ENCODE data around the gene EPB41L3. TPM values are rescaled to one million over a fixed set of nuclear protein-coding genes. Genes with fewer than 3 reads are reported as not detected.

Gene EPB41L3
- total RNA-seq, 1 experiment from 2014 or later: 0.34 TPM

- no peak overlapping the region for H3K9ac ChIP-seq (ENCODE audit: low read length)
- TF ChIP-seq, protein P1, sequence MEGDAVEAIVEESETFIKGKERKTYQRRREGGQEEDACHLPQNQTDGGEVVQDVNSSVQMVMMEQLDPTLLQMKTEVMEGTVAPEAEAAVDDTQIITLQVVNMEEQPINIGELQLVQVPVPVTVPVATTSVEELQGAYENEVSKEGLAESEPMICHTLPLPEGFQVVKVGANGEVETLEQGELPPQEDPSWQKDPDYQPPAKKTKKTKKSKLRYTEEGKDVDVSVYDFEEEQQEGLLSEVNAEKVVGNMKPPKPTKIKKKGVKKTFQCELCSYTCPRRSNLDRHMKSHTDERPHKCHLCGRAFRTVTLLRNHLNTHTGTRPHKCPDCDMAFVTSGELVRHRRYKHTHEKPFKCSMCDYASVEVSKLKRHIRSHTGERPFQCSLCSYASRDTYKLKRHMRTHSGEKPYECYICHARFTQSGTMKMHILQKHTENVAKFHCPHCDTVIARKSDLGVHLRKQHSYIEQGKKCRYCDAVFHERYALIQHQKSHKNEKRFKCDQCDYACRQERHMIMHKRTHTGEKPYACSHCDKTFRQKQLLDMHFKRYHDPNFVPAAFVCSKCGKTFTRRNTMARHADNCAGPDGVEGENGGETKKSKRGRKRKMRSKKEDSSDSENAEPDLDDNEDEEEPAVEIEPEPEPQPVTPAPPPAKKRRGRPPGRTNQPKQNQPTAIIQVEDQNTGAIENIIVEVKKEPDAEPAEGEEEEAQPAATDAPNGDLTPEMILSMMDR (IDR thresholded peaks at IDR 0.05 in 2 of 3, conservative IDR thresholded peaks at IDR 0.05 in 1 of 3; ENCODE audit: borderline replicate concordance in 1 of 3, insufficient read depth in 1 of 3, low read depth in 2 of 3, low read length in 2 of 3): no peak
- no peak for TF ChIP-seq ZFX (IDR thresholded peaks at IDR 0.05)
- no peak for TF ChIP-seq ZNF274 (IDR thresholded peaks at IDR 0.05; ENCODE audit: low read depth, low read length)
- TF ChIP-seq SP1 (IDR thresholded peaks at IDR 0.05; ENCODE audit: low read depth): no peak
- TF ChIP-seq, protein P2, sequence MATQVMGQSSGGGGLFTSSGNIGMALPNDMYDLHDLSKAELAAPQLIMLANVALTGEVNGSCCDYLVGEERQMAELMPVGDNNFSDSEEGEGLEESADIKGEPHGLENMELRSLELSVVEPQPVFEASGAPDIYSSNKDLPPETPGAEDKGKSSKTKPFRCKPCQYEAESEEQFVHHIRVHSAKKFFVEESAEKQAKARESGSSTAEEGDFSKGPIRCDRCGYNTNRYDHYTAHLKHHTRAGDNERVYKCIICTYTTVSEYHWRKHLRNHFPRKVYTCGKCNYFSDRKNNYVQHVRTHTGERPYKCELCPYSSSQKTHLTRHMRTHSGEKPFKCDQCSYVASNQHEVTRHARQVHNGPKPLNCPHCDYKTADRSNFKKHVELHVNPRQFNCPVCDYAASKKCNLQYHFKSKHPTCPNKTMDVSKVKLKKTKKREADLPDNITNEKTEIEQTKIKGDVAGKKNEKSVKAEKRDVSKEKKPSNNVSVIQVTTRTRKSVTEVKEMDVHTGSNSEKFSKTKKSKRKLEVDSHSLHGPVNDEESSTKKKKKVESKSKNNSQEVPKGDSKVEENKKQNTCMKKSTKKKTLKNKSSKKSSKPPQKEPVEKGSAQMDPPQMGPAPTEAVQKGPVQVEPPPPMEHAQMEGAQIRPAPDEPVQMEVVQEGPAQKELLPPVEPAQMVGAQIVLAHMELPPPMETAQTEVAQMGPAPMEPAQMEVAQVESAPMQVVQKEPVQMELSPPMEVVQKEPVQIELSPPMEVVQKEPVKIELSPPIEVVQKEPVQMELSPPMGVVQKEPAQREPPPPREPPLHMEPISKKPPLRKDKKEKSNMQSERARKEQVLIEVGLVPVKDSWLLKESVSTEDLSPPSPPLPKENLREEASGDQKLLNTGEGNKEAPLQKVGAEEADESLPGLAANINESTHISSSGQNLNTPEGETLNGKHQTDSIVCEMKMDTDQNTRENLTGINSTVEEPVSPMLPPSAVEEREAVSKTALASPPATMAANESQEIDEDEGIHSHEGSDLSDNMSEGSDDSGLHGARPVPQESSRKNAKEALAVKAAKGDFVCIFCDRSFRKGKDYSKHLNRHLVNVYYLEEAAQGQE (IDR thresholded peaks at IDR 0.05; ENCODE audit: low read depth): no peak
- TF ChIP-seq ATF3 (IDR thresholded peaks at IDR 0.05): no peak
- TF ChIP-seq SIN3A (IDR thresholded peaks at IDR 0.05; ENCODE audit: low read depth): no peak
- TF ChIP-seq MAX (IDR thresholded peaks at IDR 0.05): no peak
- CTCF ChIA-PET: no interaction called here
These were observed 82.8 kb downstream of the EPB41L3 start for GRCh38 chr18:5461041-5461440.

More at GRCh38 chr18:5461041-5461440, 82.8 kb downstream of the EPB41L3 start:
- peaks cover 0 to 24% of the 10 kb centered on the region in 2 experiments; a peak in 2 of 4 replicates for H3K9me3 ChIP-seq (ENCODE audit: control insufficient read depth in 1 of 2, insufficient read depth in 1 of 2, low read depth in 1 of 2, low read length in 2 of 2)
- no peak overlapping the region for H3K4me3 ChIP-seq (replicated peaks in 1 of 2; ENCODE audit: low read depth in 1 of 2, low read length in 2 of 2)
- no peaks in the 10 kb centered on the region for H3K9me2 ChIP-seq (ENCODE audit: insufficient read depth)
- ChIA-PET POLR2A (no interaction called here), RAD21 (ENCODE audit: low non-redundant PET in 1 of 2, low total read pairs in 2 of 2, uncharacterized antibody in 2 of 2, unreplicated experiment in 2 of 2) (no interaction called here)
- no peaks in the 10 kb centered on the region for H3K36me3 ChIP-seq (ENCODE audit: control insufficient read depth in 1 of 2, insufficient read depth in 2 of 2, low read length in 2 of 2)
- no peaks in the 10 kb centered on the region for H4K20me1 ChIP-seq (ENCODE audit: insufficient read depth)
- DNase-seq (ENCODE audit: low read depth, low spot score) (no peak), ATAC-seq (no peak)
- no peaks in the 10 kb centered on the region for H3K79me2 ChIP-seq (ENCODE audit: insufficient read depth, low read length)
- H3K4me1 ChIP-seq (ENCODE audit: control insufficient read depth in 1 of 2, insufficient read depth in 2 of 2, low read length in 2 of 2): no peaks in the 10 kb centered on the region
- no TSS peak for BruUV-seq (replicated peaks)
- no peak overlapping the region for H3K27ac ChIP-seq (ENCODE audit: low read depth, low read length)
- intact Hi-C loops (cut with micrococcal nuclease): no loop called here
- H3K4me2 ChIP-seq (ENCODE audit: low read length): no peak overlapping the region
- H2AFZ ChIP-seq (ENCODE audit: low read depth, low read length, poor library complexity, severe bottlenecking): no peak overlapping the region
- H3K27me3 ChIP-seq (ENCODE audit: insufficient read depth, low read length): no peaks in the 10 kb centered on the region

Data from HCT116 (cell line).